ENCODE data around the gene VPS8.

The VPS8 gene

DNA sequence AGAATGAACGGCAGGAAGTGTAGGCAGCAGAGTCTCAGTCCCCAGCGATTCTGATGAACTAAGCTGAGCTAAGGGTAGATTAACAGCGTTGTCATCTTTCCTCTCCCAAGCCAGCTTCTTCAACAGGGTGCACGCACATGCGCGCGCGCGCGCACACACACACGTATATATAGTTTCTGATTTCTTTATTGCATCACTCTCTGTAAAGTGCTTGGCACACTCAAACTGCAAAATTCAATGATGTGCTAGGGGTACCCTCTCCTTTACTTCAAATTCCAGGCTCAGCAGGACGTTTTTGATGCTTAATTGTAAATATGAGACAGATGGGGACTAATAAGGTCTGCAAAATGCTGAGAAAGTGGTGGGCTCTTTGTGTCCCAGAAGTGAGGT, 26.1 kb upstream of the VPS8 start:
- no peak for DNase-seq

DNA sequence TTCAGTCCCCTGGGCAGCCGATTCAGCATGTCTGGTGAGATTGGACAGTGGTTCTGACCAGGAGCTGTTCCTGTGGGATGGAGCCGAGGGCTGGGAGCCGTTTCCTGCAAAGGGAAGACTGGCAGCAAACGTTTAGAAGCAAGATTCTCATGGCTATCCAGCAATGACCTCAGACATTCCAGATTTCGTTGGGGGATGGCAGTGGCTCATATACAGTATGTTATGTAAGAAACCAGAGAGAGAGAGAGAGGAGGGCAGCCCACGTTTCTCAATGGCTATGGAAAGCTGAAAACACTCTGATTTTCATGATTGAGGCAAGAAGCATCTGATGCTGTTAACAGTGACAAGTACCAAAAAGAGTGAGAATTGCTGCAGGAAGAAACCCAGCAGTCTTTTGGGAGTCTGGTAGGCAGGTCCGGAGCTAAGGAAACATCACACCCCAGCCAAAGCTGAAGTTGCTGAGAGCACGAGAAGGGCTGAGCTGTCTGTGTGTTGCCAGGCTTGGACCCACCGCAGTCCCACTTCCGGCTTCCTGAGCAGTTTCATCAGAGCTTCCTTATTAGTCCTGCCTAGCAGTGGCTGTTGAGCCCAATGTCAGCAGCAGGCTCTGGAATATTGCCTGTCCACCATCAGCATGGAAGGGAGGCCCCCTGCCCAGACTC, 25.6 kb upstream of the VPS8 start:
- DNase-seq = no peak

- no peak for DNase-seq
Observed at GRCh38 chr3:184788751-184789150, 23.2 kb upstream of the VPS8 start.

DNA sequence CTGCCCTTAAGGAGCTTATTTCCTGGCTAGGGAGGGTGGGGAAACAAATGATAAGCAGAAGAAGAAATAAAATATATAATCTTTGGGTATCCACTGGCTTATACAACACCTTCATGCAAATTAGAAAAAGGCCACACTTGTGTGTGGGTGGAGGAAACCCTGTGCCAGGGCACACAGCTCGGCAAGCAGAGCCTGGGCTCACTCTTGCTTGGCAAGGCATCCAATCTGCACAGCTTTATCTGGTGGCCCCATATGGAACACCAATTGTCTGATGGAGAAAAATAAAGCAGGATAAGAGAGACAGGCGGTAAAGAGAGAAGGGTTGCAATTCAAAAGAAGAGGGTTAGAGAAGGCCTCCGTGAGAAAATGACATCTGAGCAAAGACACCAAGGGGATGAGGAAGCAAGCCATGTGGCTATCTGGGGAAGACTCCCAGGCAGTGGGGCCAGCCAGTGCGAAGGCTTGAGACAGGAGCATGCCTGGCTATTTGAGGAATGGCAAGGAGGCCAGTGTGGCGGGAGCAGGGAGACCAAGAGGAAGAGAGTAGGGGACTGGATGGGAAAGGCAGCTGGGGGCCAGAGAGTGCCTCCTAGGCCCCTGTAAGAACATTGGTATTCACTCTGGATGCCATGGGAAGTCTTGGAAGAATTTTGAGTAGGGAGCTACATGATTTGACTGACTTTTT, 22.5 kb upstream of the VPS8 start:
- no peak for DNase-seq

DNA sequence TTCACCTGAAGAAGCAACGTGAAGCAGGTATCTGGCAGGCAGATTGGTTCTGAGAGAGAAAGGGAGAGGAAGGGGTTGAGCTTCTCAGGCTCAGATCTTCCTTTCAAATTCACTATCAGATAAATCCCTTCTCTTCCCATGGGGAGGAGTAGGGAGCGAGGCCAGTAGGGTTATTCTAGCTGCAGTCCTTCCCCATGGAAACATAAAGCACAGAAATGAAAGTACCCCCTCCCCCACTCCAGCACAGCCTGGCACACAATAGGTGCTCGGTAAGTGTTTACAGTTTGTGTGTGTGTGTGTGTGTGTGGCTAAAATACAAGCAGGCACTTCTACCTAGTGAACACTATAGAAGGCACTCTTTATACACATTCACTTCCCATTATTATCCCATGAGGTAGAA, 20.8 kb upstream of the VPS8 start:
- no peak for DNase-seq

DNA sequence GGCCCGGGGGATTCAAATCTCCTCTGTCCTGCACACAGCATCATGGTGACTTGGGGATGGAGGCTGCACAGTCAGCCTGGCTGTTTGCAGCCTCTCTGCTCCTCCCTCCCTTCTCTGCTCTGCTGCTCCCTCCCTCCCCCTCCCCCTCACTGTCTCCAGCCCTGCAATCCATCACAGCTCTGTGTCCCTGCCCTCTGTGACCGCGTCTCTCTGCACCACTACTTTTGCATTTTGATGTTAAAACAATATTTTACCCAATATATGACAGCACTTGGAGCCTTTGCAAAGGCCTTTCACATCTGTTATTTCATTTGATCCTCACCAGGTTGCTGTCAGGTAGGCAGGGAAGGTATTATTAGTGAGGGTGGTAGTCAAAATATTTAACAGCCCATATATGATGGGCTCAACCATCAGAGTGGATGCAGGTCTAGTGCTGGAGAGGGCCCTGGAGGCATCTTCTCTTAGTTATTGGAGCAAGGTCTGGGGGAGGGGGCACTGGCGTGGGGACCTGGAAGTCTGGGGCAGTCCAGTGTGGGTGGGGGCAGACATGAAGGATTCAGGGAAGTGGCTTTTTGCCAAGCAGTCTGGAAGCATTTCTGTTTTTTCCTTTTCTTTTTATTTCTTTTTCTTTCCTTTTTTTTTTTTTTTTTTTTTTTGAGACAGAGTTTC, 16.3 kb upstream of the VPS8 start:
- DNase-seq = no peak

DNA sequence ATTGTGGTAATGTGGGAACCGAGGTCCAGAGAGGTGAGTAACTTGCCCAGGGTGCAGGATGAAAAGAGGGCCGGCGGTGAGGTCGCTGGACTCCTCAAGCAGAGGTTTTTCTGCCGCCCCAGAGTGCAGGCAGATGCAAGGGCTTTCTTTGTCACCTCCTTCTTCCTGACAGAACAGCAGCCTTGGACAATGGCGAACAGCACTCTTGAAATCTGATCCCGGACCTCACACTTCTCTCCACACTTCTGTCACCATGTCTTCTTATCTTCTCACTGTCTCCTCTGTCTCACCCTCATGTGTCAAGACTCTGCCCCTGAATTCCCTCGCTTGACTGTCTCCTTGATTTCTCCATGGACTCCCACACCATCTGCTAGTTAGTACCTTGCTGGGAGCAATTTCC, 15.4 kb upstream of the VPS8 start:
- no peak for DNase-seq

GRCh38 chr3:184796954-184797353, 15.0 kb upstream of the VPS8 start:
- DNase-seq = no peak

- no peak for DNase-seq
Observed at GRCh38 chr3:184798120-184798519, 13.8 kb upstream of the VPS8 start.

- DNase-seq = no peak
Observed at GRCh38 chr3:184800349-184800930, 11.5 kb upstream of the VPS8 start.

- DNase-seq = no peak
Observed at GRCh38 chr3:184801241-184801785, 10.7 kb upstream of the VPS8 start.

- no peak for DNase-seq
Observed at GRCh38 chr3:184802150-184802549, 9.8 kb upstream of the VPS8 start.

- no peak for DNase-seq
Observed at GRCh38 chr3:184804801-184805200, 7.2 kb upstream of the VPS8 start.

GRCh38 chr3:184805351-184806038, 6.5 kb upstream of the VPS8 start:
- DNase-seq = no peak

- DNase-seq = no peak
Observed at GRCh38 chr3:184806567-184807271, 5.2 kb upstream of the VPS8 start.

DNA sequence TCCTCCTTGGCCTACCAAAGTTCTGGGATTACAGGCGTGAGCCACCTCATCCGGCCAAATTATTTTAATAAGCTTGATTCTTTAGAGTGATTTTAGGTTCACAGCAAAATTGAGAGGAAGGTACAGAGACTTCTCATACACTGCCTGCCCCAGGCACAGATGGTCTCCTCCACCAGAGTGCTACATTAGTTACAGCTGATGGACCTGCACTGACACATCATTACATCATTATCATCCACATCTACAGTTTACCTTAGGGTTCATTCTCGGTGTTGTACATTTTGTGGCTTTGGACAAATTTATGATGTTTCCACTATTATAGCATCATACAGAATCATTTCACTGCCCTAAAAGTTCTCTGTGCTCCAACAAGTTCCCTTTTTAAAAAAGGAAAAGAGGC, 4.4 kb upstream of the VPS8 start:
- DNase-seq = no peak

DNA sequence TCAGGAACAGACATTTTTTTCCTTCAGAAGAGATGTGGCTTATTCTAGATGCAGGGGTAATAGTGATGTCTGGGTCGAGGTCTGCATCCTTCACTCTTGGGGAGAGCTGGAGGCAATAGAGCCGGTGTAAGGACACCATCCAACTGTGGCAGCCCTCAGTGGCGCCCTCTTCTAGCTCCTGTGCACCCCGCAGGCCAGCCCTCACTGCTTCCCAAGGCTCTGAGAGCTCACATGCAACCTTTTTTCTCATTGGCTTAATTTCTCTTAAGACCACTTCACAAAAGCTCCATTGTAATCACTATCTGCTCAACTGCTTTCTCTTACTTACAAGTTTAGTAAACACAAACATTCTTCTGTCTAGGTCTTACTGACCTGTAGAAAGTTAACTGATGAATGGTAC, 3.9 kb upstream of the VPS8 start:
- DNase-seq = no peak

GRCh38 chr3:184810146-184810545, 1.8 kb upstream of the VPS8 start:
- DNase-seq = no peak

GRCh38 chr3:184811034-184811433, 932 bp upstream of the VPS8 start:
- no peak for DNase-seq

- DNase-seq = no peak
Observed at GRCh38 chr3:184811663-184811998, 335 bp upstream of the VPS8 start.

- peak; percentile 78 for DNase-seq
Observed at GRCh38 chr3:184812662-184813042, 686 bp downstream of the VPS8 start.

- no peak for DNase-seq
Observed at GRCh38 chr3:184813357-184813756, 1.4 kb downstream of the VPS8 start.

GRCh38 chr3:184814214-184814613, 2.2 kb downstream of the VPS8 start:
- DNase-seq = no peak

Data from activated effector memory CD4-positive, alpha-beta T cell treated with anti-CD3 and anti-CD28 coated beads, Interleukin-2, amount 50 U/mL, for 16 hours (primary cell).